Smooth muscle cell (in vitro differentiated cells): ENCODE measurements around the gene ZNRF3. TPM values are rescaled to one million over a fixed set of nuclear protein-coding genes. Genes with fewer than 3 reads are reported as not detected.

Experiments
- DNase-seq: peaks from one replicate; lab custom pipeline; 2025; ENCODE audit not compliant: unreplicated experiment; lab: John Stamatoyannopoulos, UW
- H2AFZ ChIP-seq: fragments of 200-600 bp; sonication (generic); 2 replicates; pipeline ENCODE4 v1.6.0; 2016; ENCODE audit warnings: antibody characterized with exemption, low read depth, mild to moderate bottlenecking
- H3F3A ChIP-seq: fragments of 200-600 bp; sonication (generic); 2 replicates; pipeline ENCODE4 v1.6.0; 2017; ENCODE audit warnings: antibody characterized with exemption, low read depth
- H3K27ac ChIP-seq: fragments of 200-600 bp; sonication (generic); 2 replicates; pipeline ENCODE4 v1.5.1; 2016; ENCODE audit warnings: low read depth, mild to moderate bottlenecking
- H3K27me3 ChIP-seq: fragments of 200-600 bp; sonication (generic); 2 replicates; pipeline ENCODE4 v1.6.1; 2016; ENCODE audit warnings: low read depth, mild to moderate bottlenecking
- H3K36me3 ChIP-seq: fragments of 200-600 bp; sonication (generic); 2 replicates; pipeline ENCODE4 v1.5.1; 2016; ENCODE audit warnings: low read depth
- H3K4me1 ChIP-seq: fragments of 200-600 bp; sonication (generic); 2 replicates; pipeline ENCODE4 v1.5.1; 2016; ENCODE audit warnings: low read depth
- H3K4me2 ChIP-seq: fragments of 200-600 bp; sonication (generic); 2 replicates; pipeline ENCODE4 v1.6.0; 2016; ENCODE audit warnings: mild to moderate bottlenecking
- H3K4me3 ChIP-seq: fragments of 200-600 bp; sonication (generic); 2 replicates; pipeline ENCODE4 v1.5.1; 2016; ENCODE audit warnings: mild to moderate bottlenecking
- H3K79me2 ChIP-seq: fragments of 200-600 bp; sonication (generic); 2 replicates; pipeline ENCODE4 v1.6.0; 2016; ENCODE audit warnings: low read depth, mild to moderate bottlenecking
- H3K9ac ChIP-seq: fragments of 200-600 bp; sonication (generic); 2 replicates; pipeline ENCODE4 v1.6.0; 2016; ENCODE audit warnings: low read depth
- H3K9me3 ChIP-seq: fragments of 200-600 bp; sonication (generic); replicated peaks from 2 replicates; pipeline ENCODE4 v1.5.1; 2016; ENCODE audit warnings: low read depth
- H4K20me1 ChIP-seq: fragments of 200-600 bp; sonication (generic); 2 replicates; pipeline ENCODE4 v1.6.0; 2016; ENCODE audit warnings: low read depth
- CTCF ChIP-seq: fragments of 200-600 bp; sonication (generic); IDR thresholded peaks from 2 replicates; pipeline ENCODE4 v1.5.1; 2017; ENCODE audit warnings: borderline replicate concordance, mild to moderate bottlenecking, antibody characterized with exemption; ENCODE audit not compliant: insufficient read depth, poor library complexity, severe bottlenecking
- WGBS: methylation state at CpG from one replicate; pipeline ENCODE4 v1.1.7; 2016; ENCODE audit warnings: low lambda C conversion rate; 5-methylcytosine and 5-hydroxymethylcytosine counted together
- polyA plus RNA-seq: library from polyadenylated mRNA; unstranded; fragments of >200 nt; fragmentation: Nextera tagmentation; extraction: Ambion mirVana; gene quantifications from 2 replicates; pipeline ENCODE4 v1.2.1, GENCODE V29; 2016
- total RNA-seq: library from RNA; depleted of rRNA; stranded (reverse); fragments of >200 nt; gene quantifications from 2 replicates; pipeline ENCODE4 v1.2.3, GENCODE V29; 2014

ZNRF3 gene
- total and polyA plus RNA-seq, 2 experiments from 2014 or later: 4.7 to 5.5 TPM

DNA sequence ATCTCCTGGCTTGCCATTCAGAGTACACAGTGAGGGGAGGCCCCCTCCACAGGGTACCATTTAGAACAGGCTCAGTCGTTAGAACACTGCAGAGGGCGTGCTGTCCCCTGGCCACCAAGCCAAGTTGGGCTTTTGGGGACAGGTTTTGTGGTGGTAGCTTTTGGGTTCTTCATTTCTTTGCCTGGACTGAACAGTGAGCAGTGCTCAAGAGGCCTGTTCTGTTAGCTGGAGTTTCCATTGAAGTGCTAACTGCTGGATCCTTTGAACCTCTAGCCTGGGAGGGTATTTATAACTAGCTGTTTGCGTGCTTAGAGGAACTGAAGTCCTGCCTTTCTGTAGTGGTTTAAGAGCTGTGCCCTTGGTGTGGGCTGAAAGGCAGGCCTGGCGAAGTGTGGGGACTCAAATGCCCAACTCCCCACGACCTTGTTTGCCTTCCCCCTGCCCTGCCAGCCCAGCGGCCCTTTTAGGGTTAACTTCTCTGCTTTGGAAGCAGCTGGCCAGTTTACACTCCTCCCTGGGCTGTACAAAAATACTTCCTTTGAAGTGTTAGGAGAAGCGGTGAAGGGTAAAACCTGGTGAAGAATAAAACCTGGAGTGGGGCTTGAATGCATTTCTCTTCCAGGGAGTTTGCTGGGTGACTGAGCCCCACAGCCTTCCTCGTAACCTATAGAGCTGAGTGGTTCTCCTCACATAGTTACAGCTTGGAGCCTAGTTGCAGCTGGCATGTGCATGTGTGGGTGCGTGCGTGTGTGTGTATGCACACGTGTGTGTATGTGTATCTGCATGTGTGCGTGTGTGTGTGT is 34.6 kb downstream of the ZNRF3 start:
- no peaks in the 10 kb centered on the region for H3K27me3 ChIP-seq
- H3F3A ChIP-seq: no peaks in the 10 kb centered on the region
- no peaks in the 10 kb centered on the region for H3K9me3 ChIP-seq
- no peak for TF ChIP-seq CTCF
- WGBS: 34% methylated on average over 12 of the region's 12 CpGs
- peak overlapping the region; percentile 51 for H3K4me2 ChIP-seq
- H3K9ac ChIP-seq: no peak overlapping the region
- H2AFZ ChIP-seq: no peak overlapping the region
- DNase-seq: no peak
- no peak overlapping the region for H3K4me3 ChIP-seq
- peaks cover 25% of the 10 kb centered on the region for H3K4me1 ChIP-seq
- H3K27ac ChIP-seq: peak overlapping the region; percentile 29
- no peaks in the 10 kb centered on the region for H3K36me3 ChIP-seq
- H3K79me2 ChIP-seq: peaks cover 32% of the 10 kb centered on the region
- H4K20me1 ChIP-seq: peaks cover 14% of the 10 kb centered on the region

DNA sequence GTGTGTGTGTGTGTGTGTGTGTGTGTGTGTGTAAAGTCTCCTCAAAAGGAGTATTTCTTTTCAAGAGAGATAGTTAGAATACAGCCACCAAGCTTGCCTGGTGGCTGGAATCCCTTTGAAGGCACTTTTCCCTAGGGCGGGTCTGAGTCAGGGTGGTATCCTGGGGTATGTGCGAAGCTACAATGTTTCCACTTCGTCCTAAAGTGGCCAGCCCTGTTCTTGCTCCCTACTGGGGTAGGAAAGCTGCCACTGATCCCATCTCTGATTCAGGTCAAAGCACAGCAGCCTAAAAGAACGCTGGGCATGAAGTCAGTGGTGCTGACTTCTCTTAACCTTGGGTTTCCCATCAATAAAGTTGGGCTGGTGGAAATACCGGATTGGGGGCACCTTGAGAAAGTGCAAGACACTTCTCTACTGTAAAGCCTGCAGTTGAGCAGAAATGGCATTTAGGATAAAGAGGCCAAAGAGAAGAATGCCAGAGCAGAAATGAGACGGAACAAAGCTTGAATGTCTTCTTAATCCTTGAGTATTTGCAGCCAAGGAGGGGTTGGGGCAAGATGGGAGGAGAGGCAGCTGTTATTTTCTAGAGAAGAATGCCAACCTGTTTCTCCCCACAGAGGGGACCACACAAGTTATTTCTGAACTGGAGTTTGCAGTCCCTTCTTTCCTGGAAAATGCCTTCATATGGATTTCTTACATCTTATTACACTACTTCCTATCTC is 35.3 kb downstream of the ZNRF3 start:
- peak overlapping the region; percentile 51 for H3K4me2 ChIP-seq
- 31% methylated on average over 6 of the region's 6 CpGs for WGBS
- H3K36me3 ChIP-seq: no peaks in the 10 kb centered on the region
- peaks cover 30% of the 10 kb centered on the region for H3K79me2 ChIP-seq
- peaks cover 16% of the 10 kb centered on the region for H4K20me1 ChIP-seq
- no peak overlapping the region for H2AFZ ChIP-seq
- peaks cover 25% of the 10 kb centered on the region for H3K4me1 ChIP-seq
- H3K27me3 ChIP-seq: no peaks in the 10 kb centered on the region
- no peak overlapping the region for H3K9ac ChIP-seq
- H3K4me3 ChIP-seq: no peak overlapping the region
- TF ChIP-seq CTCF: no peak
- no peaks in the 10 kb centered on the region for H3K9me3 ChIP-seq
- no peak for DNase-seq
- H3K27ac ChIP-seq: peak overlapping the region; percentile 29
- H3F3A ChIP-seq: no peaks in the 10 kb centered on the region

- Histone ChIP-seq H2AFZ (no peak overlapping the region), H3K9ac (no peak overlapping the region), H4K20me1 (peaks cover 29% of the 10 kb centered on the region), H3K79me2 (peaks cover 17% of the 10 kb centered on the region), H3K4me2 (no peak overlapping the region), H3K4me3 (no peak overlapping the region), H3K27me3 (no peaks in the 10 kb centered on the region), H3K36me3 (no peaks in the 10 kb centered on the region), H3K4me1 (peaks cover 33% of the 10 kb centered on the region), H3K9me3 (no peaks in the 10 kb centered on the region), H3K27ac (no peak overlapping the region), H3F3A (no peaks in the 10 kb centered on the region)
- no peak for DNase-seq
- 67% methylated on average over 7 of the region's 7 CpGs for WGBS
- TF ChIP-seq CTCF: no peak
Observed at GRCh38 chr22:28920757-28921584, 37.6 kb downstream of the ZNRF3 start.
